Neural cell (in vitro differentiated cells): ENCODE data around the gene NKAIN4. TPM values are rescaled to one million over a fixed set of nuclear protein-coding genes. Genes with fewer than 3 reads are reported as not detected.

Experiments
- H2AFZ ChIP-seq: fragments of 200-600, 300-800 bp; sonication (generic), shearing (Covaris generic); 2 replicates; pipeline ENCODE4 v1.6.0; 2014; ENCODE audit warnings: low read depth, mild to moderate bottlenecking, antibody characterized with exemption, low read length, moderate library complexity
- H3F3A ChIP-seq: fragments of 200-600 bp; shearing (Covaris generic); 2 replicates; pipeline ENCODE4 v1.6.1; 2016; ENCODE audit warnings: mild to moderate bottlenecking, moderate library complexity, mixed read lengths, antibody characterized with exemption, low read length; ENCODE audit not compliant: insufficient read depth, poor library complexity, severe bottlenecking
- H3K27ac ChIP-seq: fragments of 200-600, 300-800 bp; sonication (generic), shearing (Covaris generic); 2 replicates; pipeline ENCODE4 v1.5.1; 2014; ENCODE audit warnings: mild to moderate bottlenecking, low read length, moderate library complexity
- H3K27me3 ChIP-seq: fragments of 300-800, 200-600 bp; sonication (generic), shearing (Covaris generic); 2 replicates; pipeline ENCODE4 v1.6.0; 2014; ENCODE audit warnings: mild to moderate bottlenecking, low read depth, low read length, moderate library complexity; ENCODE audit not compliant: insufficient read depth
- H3K36me3 ChIP-seq: fragments of 300-800, 200-600 bp; sonication (generic), shearing (Covaris generic); 2 replicates; pipeline ENCODE4 v1.5.1; 2014; ENCODE audit warnings: mild to moderate bottlenecking, antibody characterized with exemption, low read length, moderate library complexity; ENCODE audit not compliant: insufficient read depth
- H3K4me2 ChIP-seq: fragments of 300-800, 200-600 bp; sonication (generic), shearing (Covaris generic); 2 replicates; pipeline ENCODE4 v1.6.0; 2014; ENCODE audit warnings: mild to moderate bottlenecking, low read length
- H3K4me3 ChIP-seq: fragments of 300-800, 200-600 bp; sonication (generic), shearing (Covaris generic); 2 replicates; pipeline ENCODE4 v1.5.1; 2014; ENCODE audit warnings: mild to moderate bottlenecking, low read length, moderate library complexity
- H3K79me2 ChIP-seq: fragments of 200-600 bp; shearing (Covaris generic); replicated peaks from 2 replicates; pipeline ENCODE4 v1.6.0; 2014; ENCODE audit warnings: mild to moderate bottlenecking, low read length, moderate library complexity; ENCODE audit not compliant: insufficient read depth
- H3K9ac ChIP-seq: fragments of 300-800, 200-600 bp; sonication (generic), shearing (Covaris generic); 2 replicates; pipeline ENCODE4 v1.6.1; 2016; ENCODE audit warnings: mild to moderate bottlenecking, low read length, mixed read lengths
- H3K9me2 ChIP-seq: fragments of 200-600 bp; shearing (Covaris generic); 2 replicates; pipeline ENCODE4 v1.6.1; 2016; ENCODE audit warnings: mild to moderate bottlenecking, low read length, mixed read lengths; ENCODE audit not compliant: insufficient read depth
- H3K9me3 ChIP-seq: fragments of 200-600, 300-800 bp; sonication (generic), shearing (Covaris generic); 2 replicates; pipeline ENCODE4 v1.6.1; 2016; ENCODE audit warnings: mild to moderate bottlenecking, mixed run types, low read length, moderate library complexity, mixed read lengths
- H4K20me1 ChIP-seq: fragments of 200-600 bp; shearing (Covaris generic); 2 replicates; pipeline ENCODE4 v1.6.1; 2016; ENCODE audit warnings: mild to moderate bottlenecking, mixed run types; ENCODE audit not compliant: insufficient read depth
- EP300 ChIP-seq: fragments of 450-650 bp; conservative IDR thresholded peaks from 2 replicates; pipeline ENCODE4 v1.6.1; 2014; ENCODE audit warnings: antibody characterized with exemption, mild to moderate bottlenecking, moderate library complexity; ENCODE audit not compliant: poor library complexity, severe bottlenecking
- EZH2 ChIP-seq: fragments of 200-600, 300-800 bp; shearing (Covaris generic), sonication (generic); IDR thresholded peaks from 2 replicates; pipeline ENCODE4 v1.6.1; 2014; ENCODE audit warnings: antibody characterized with exemption, low read length, borderline replicate concordance, mild to moderate bottlenecking; ENCODE audit not compliant: insufficient read depth, poor library complexity, severe bottlenecking
- MXI1 ChIP-seq: fragments of 450-650 bp; conservative IDR thresholded peaks from 2 replicates; pipeline ENCODE4 v1.6.1; 2014; ENCODE audit warnings: antibody characterized with exemption, mild to moderate bottlenecking; ENCODE audit not compliant: poor library complexity, severe bottlenecking
- POLR2AphosphoS5 ChIP-seq: IDR thresholded peaks from 2 replicates; pipeline ENCODE4 v1.6.1; 2012
- RAD21 ChIP-seq: fragments of 450-650 bp; conservative IDR thresholded peaks from 2 replicates; pipeline ENCODE4 v1.6.1; 2014; ENCODE audit warnings: antibody characterized with exemption, mild to moderate bottlenecking, moderate library complexity
- SMC3 ChIP-seq: fragments of 450-650 bp; conservative IDR thresholded peaks from 2 replicates; pipeline ENCODE4 v1.6.1; 2014; ENCODE audit warnings: antibody characterized with exemption, mild to moderate bottlenecking, moderate library complexity; ENCODE audit not compliant: poor library complexity
- TAF1 ChIP-seq: IDR thresholded peaks from 2 replicates; pipeline ENCODE4 v1.6.1; 2012; ENCODE audit warnings: low read depth
- polyA plus RNA-seq: library from polyadenylated mRNA; depleted of rRNA; stranded (reverse); fragments of >200 nt; gene quantifications from 2 replicates; pipeline ENCODE4 v1.2.3, GENCODE V29; 2014
- TF ChIP-seq, protein P1 (sequence below): fragments of 450-650 bp; IDR thresholded peaks from 2 replicates; pipeline ENCODE4 v1.5.1; 2014; ENCODE audit warnings: antibody characterized with exemption, mild to moderate bottlenecking, moderate library complexity; ENCODE audit not compliant: poor library complexity, severe bottlenecking
- TF ChIP-seq, protein P2 (sequence below): IDR thresholded peaks from 2 replicates; pipeline ENCODE4 v1.6.1; 2012; ENCODE audit warnings: borderline replicate concordance

Gene NKAIN4
- polyA plus RNA-seq, 1 donor from 2014 or later, result 11.2 TPM

DNA sequence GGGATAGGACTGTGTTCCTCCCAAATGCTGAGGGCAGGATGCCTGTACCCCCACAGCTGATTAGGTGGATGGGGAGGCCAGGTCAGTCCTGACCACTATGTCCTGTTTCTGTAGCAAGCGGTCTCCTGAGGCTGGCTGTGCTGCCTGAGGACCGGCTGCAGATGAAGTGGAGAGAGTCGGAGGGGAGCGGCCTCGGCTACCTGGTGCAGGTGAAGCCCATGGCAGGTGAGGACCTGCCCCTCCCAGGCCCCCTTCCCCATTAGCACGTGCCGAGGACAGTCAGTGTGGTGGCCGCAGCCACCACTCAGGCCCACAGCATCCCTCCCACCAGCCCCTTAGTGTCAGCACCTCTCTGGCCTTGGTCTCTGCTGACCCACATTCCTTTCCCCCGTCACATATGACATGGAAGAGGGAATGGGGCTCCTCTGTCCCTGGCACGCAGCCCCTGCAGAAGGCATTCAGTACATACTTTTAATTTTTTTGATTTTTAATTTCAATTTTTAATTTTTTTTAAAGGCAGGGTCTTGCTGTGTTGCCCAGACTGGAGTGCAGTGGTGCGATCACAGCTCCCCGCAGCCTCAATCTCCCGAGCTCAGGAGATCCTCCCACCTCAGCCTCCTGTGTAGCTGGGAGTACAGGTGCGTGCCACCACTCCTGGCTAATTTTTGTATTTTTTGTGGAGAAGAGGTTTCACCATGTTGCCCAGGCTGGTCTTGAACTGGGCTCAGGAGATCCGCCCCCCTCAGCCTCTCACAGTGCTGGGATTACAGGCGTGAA, 43.7 kb upstream of the NKAIN4 start:
- Histone ChIP-seq H3K27ac (no peak overlapping the region), H2AFZ (no peak overlapping the region), H3K27me3 (no peaks in the 10 kb centered on the region), H3K9ac (no peak overlapping the region), H3K9me3 (no peaks in the 10 kb centered on the region), H3K79me2 (no peaks in the 10 kb centered on the region), H4K20me1 (no peaks in the 10 kb centered on the region), H3K4me3 (no peak overlapping the region), H3K36me3 (no peaks in the 10 kb centered on the region), H3F3A (no peaks in the 10 kb centered on the region), H3K4me2 (no peak overlapping the region), H3K9me2 (no peaks in the 10 kb centered on the region)
- TF ChIP-seq, protein P1, sequence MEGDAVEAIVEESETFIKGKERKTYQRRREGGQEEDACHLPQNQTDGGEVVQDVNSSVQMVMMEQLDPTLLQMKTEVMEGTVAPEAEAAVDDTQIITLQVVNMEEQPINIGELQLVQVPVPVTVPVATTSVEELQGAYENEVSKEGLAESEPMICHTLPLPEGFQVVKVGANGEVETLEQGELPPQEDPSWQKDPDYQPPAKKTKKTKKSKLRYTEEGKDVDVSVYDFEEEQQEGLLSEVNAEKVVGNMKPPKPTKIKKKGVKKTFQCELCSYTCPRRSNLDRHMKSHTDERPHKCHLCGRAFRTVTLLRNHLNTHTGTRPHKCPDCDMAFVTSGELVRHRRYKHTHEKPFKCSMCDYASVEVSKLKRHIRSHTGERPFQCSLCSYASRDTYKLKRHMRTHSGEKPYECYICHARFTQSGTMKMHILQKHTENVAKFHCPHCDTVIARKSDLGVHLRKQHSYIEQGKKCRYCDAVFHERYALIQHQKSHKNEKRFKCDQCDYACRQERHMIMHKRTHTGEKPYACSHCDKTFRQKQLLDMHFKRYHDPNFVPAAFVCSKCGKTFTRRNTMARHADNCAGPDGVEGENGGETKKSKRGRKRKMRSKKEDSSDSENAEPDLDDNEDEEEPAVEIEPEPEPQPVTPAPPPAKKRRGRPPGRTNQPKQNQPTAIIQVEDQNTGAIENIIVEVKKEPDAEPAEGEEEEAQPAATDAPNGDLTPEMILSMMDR, result no peak
- TF ChIP-seq EP300, result no peak
- no peak for TF ChIP-seq EZH2
- TF ChIP-seq POLR2AphosphoS5, result no peak
- TF ChIP-seq MXI1, result no peak
- no peak for TF ChIP-seq TAF1
- TF ChIP-seq, protein P2, sequence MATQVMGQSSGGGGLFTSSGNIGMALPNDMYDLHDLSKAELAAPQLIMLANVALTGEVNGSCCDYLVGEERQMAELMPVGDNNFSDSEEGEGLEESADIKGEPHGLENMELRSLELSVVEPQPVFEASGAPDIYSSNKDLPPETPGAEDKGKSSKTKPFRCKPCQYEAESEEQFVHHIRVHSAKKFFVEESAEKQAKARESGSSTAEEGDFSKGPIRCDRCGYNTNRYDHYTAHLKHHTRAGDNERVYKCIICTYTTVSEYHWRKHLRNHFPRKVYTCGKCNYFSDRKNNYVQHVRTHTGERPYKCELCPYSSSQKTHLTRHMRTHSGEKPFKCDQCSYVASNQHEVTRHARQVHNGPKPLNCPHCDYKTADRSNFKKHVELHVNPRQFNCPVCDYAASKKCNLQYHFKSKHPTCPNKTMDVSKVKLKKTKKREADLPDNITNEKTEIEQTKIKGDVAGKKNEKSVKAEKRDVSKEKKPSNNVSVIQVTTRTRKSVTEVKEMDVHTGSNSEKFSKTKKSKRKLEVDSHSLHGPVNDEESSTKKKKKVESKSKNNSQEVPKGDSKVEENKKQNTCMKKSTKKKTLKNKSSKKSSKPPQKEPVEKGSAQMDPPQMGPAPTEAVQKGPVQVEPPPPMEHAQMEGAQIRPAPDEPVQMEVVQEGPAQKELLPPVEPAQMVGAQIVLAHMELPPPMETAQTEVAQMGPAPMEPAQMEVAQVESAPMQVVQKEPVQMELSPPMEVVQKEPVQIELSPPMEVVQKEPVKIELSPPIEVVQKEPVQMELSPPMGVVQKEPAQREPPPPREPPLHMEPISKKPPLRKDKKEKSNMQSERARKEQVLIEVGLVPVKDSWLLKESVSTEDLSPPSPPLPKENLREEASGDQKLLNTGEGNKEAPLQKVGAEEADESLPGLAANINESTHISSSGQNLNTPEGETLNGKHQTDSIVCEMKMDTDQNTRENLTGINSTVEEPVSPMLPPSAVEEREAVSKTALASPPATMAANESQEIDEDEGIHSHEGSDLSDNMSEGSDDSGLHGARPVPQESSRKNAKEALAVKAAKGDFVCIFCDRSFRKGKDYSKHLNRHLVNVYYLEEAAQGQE, result no peak
- no peak for TF ChIP-seq SMC3
- TF ChIP-seq RAD21, result no peak

DNA sequence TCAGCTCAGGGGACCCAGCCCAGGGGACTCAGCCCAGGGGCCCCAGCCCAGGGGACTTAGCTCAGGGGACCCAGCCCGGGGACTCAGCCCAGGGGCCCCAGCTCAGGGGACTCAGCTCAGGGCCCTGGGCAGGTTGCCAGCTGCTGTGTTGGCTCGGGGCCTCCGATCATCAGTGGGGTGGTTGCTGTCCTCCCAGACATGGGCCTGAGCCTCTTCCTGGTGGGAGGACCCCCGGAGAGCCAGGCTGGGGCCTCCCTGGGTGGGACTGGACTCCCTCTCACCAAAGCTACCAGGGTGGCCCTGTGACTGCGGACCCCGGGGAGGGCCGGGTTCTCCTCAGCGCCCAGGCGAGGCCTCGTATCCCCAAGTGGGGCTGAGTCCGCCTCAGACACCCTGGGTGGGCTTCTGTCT, 43.1 kb upstream of the NKAIN4 start:
- Histone ChIP-seq H3K9me2 (no peaks in the 10 kb centered on the region), H2AFZ (no peak overlapping the region), H3K4me2 (no peak overlapping the region), H3K79me2 (no peaks in the 10 kb centered on the region), H3F3A (no peaks in the 10 kb centered on the region), H3K27me3 (no peaks in the 10 kb centered on the region), H3K27ac (no peak overlapping the region), H4K20me1 (no peaks in the 10 kb centered on the region), H3K36me3 (no peaks in the 10 kb centered on the region), H3K4me3 (no peak overlapping the region), H3K9me3 (no peaks in the 10 kb centered on the region), H3K9ac (no peak overlapping the region)
- TF ChIP-seq TAF1 (no peak), POLR2AphosphoS5 (no peak), EZH2 (no peak), EP300 (no peak), MXI1 (no peak), RAD21 (no peak), SMC3 (no peak)
- TF ChIP-seq, protein P1, result no peak
- TF ChIP-seq, protein P2, result no peak
